Measurements from ENCODE around the gene TMEM134. TPM values are rescaled to one million over a fixed set of nuclear protein-coding genes. Genes with fewer than 3 reads are reported as not detected.

Gene TMEM134
- polyA plus RNA-seq, 1 donor = 63.0 TPM

DNA sequence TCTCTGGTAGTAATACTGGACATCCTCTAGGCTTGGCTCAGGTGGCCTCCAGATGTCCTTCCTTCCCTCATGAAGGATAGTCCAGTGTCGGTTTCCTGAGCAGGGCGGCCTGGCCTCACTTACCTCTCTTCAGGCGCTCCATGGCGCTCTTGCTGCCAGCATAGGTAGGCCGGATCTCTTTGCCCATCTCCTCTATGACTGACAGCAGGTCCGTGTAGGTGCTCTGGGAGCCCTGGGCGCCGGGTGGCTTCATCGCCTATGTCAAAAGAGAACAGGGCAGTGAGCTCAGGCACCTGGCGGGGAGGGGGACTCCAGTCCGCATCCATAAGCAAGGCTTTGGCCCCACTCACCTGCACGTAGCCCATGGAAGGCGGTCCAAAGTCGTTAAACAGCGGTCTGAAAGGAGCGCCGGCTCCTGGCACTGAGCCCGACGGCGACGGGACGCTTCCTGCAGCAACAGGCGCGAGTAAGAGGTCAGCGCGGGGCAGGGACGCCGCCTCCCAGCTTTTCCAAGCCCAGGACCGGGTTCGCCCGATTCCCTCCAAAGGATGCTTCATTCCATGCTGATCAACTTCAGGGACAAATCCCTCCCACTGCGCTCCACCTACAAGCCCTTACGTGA is 38.3 kb upstream of the TMEM134 start:
- WGBS (ENCODE audit: insufficient coverage, low lambda C conversion rate) = no CpG with 5 or more reads among the region's 33 CpGs
- peak; percentile 25 to 68 for DNase-seq
- H3K27ac ChIP-seq (ENCODE audit: low read length) = peak overlapping the region; percentile 94
- H3K36me3 ChIP-seq (ENCODE audit: control insufficient read depth, insufficient read depth, low read length) = peaks cover 10% of the 10 kb centered on the region
- no peaks in the 10 kb centered on the region for H3K9me3 ChIP-seq (ENCODE audit: control insufficient read depth, low read depth, low read length)
- peaks cover 3% of the 10 kb centered on the region for H3K27me3 ChIP-seq (ENCODE audit: control insufficient read depth, insufficient read depth, low read length)
- H3K4me1 ChIP-seq (ENCODE audit: control insufficient read depth, insufficient read depth, low read length) = peaks cover 57% of the 10 kb centered on the region
- H3K4me3 ChIP-seq (ENCODE audit: low read length) = peak overlapping the region; percentile 70

DNA sequence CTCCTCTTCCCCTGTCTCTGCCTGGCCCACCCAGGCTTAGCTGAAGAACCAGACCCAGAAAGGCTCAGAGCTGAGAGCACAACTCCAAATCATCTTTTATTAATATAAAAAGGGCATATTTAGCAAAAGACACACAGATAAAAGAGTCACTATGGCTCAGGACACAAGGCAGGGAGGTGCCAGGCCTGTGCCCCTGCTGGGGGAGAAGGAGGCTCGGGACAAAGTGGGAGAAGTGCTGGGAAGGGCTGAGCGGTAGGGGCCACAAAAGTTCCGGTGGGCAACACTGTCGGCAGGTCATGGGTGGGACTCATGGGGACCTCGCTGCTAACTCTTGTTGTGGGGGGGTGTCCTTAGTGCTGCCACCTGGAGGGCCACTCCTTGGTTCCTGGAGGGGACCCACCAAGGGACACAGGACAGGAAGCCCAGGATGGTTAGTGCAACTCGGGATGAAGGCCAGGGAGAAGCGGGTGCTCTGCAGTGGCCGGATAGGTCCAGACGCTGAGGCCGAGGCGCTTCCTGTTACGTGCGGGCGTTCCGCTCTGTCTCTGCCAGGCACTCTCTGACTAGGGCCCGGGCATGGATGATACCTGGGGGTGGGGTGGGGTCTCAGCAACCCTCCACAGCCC is 37.5 kb upstream of the TMEM134 start:
- H3K27ac ChIP-seq (ENCODE audit: low read length) = peak overlapping the region; percentile 94
- no peaks in the 10 kb centered on the region for H3K9me3 ChIP-seq (ENCODE audit: control insufficient read depth, low read depth, low read length)
- H3K36me3 ChIP-seq (ENCODE audit: control insufficient read depth, insufficient read depth, low read length) = peaks cover 18% of the 10 kb centered on the region
- peaks cover 3% of the 10 kb centered on the region for H3K27me3 ChIP-seq (ENCODE audit: control insufficient read depth, insufficient read depth, low read length)
- peaks cover 57% of the 10 kb centered on the region for H3K4me1 ChIP-seq (ENCODE audit: control insufficient read depth, insufficient read depth, low read length)
- no CpG with 5 or more reads among the region's 16 CpGs for WGBS (ENCODE audit: insufficient coverage, low lambda C conversion rate)
- peak overlapping the region; percentile 70 for H3K4me3 ChIP-seq (ENCODE audit: low read length)
- no peak for DNase-seq

DNA sequence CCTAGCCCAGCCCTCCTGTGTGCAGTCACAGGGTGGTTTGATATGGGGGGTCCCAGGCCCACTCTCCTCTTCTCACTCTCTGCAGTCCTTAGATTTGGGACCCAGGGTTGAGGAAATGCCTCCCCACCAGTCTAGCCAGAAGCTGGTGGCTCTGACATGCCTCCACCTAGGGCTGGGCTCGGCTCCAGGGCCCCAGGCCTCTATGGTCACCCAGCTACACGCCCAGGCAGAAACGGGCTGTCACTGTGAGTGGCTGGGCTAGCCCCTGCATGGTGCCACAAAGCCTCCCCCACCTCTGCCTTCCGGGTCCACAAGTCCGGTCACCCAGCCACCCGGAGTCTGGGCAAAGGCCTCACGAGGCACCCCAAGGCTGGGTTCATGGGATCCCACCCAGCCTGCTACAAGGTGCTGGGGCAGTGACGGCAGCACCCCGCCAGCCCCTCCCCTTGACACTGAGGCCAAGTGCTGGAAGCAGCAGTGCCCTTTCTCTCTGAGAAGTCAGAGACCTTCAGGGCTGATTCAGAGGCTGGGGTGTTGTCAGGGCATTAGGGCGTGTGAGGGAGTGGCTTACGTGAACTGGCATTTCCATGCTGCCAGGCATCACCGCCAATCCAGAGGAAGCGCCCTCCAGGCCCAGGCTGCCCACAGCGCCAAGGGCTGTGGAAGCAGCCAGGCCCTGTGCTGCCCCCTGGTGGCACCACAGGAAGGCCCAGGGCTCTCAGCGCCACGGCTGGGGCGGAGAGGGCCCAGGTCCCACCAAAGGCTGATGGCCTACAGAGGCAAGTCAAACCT is 36.8 kb upstream of the TMEM134 start:
- Histone ChIP-seq H3K4me1 (ENCODE audit: control insufficient read depth, insufficient read depth, low read length) (peaks cover 53% of the 10 kb centered on the region), H3K9me3 (ENCODE audit: control insufficient read depth, low read depth, low read length) (no peaks in the 10 kb centered on the region), H3K27ac (ENCODE audit: low read length) (peak overlapping the region; percentile 94), H3K36me3 (ENCODE audit: control insufficient read depth, insufficient read depth, low read length) (peaks cover 23% of the 10 kb centered on the region), H3K27me3 (ENCODE audit: control insufficient read depth, insufficient read depth, low read length) (peaks cover 3% of the 10 kb centered on the region), H3K4me3 (ENCODE audit: low read length) (peak overlapping the region; percentile 70)
- DNase-seq = peak; percentile 95 to 98
- no CpG with 5 or more reads among the region's 17 CpGs for WGBS (ENCODE audit: insufficient coverage, low lambda C conversion rate)

DNA sequence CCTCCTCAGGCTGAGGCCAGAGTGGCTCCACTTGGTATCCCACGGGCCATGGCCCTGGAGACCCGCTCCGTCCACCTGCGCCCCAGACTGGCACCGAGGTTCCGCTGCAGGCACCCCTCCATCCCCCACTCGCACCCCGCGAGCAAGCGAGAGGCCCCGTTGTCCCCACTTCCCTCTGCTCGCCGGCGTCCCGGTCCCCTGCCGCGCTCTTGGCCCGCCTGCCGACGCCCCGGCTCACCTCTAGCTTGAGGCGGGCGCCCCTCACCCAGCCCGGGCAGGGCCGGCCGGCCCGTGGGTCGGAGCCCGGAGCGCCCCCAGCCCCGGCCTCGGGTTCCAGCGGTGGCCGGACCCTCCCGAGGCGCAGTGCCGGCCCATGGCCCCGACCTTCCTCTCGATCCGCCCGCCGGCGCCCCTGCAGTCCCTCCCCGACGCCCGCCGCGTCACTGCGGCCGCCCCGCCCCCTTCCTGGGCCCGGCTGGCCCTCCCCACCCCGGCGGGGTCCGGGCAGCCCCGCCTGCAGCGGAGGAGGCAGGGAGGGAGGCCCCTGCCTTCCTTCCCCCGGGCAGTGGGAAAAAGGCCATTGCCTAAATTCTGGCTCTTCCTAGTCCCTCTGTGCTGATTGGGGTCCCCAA is 36.0 kb upstream of the TMEM134 start, which contains the start of gene PITPNM1:
PITPNM1 (minus strand) TSS at position 414 of the 632 bp plus-strand sequence. CDS start 1,183 bp downstream, outside the sequence.
- H3K4me3 ChIP-seq (ENCODE audit: low read length) = peak within 1 kb of the TSS; percentile 84
- H3K27me3 ChIP-seq (ENCODE audit: control insufficient read depth, insufficient read depth, low read length) = peaks cover 3% of the 10 kb centered on the region
- H3K9me3 ChIP-seq (ENCODE audit: control insufficient read depth, low read depth, low read length) = no peaks in the 10 kb centered on the region
- DNase-seq = peak; percentile 53 to 82
- peaks cover 28% of the 10 kb centered on the region for H3K36me3 ChIP-seq (ENCODE audit: control insufficient read depth, insufficient read depth, low read length)
- peak within 1 kb of the TSS; percentile 94 for H3K27ac ChIP-seq (ENCODE audit: low read length)
- H3K4me1 ChIP-seq (ENCODE audit: control insufficient read depth, insufficient read depth, low read length) = peaks cover 48% of the 10 kb centered on the region
- WGBS (ENCODE audit: insufficient coverage, low lambda C conversion rate) = no CpG with 5 or more reads among the region's 58 CpGs

DNA sequence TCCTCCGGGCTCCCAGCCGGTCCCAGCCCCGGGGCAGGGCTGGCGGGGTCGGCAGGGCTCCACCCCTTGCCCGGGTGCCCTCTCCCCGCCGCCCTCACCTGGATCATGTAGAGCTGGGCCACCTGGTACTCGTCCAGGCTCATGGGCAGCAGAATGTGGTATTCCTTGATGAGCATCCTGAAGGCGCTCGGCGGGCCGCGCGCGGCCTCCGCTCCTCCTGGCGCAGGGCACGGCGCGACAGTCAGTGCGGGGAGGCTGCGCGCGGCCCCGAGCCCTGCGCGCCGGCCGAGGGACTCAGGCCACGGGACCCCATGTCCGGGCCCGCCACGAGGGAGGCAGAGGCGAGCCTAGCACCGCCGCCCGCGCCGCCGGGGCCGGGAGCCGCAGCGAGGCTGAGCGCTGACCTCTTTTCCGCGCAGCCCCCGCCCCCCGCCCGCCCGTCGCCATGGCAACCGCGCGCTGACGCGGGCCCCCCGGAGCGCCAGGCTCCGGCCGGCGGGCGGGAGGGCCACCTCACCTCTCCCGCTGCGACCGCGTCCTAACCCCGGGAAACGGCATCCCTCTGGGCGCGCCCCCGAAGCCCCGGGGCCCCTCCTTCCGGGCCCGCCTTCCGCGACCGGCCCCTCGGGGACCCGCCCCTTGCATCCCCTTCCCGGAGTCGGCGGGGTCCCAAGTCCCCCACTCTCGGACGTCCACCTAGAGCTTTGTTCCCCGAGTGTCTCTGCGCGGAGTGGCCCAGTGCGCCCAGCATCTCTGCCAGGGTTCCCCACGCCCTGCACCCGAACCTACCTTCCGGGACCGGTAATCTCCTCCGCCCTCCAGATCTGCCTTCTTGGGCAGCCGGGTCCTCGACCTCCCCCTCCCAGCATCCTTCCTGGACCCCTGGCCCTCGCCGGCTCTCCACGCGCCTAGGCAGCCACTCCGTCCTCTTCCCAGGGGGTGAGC is 35.2 kb upstream of the TMEM134 start:
- Histone ChIP-seq H3K27me3 (ENCODE audit: control insufficient read depth, insufficient read depth, low read length) (peaks cover 3% of the 10 kb centered on the region), H3K27ac (ENCODE audit: low read length) (peak overlapping the region; percentile 88), H3K4me1 (ENCODE audit: control insufficient read depth, insufficient read depth, low read length) (peaks cover 40% of the 10 kb centered on the region), H3K9me3 (ENCODE audit: control insufficient read depth, low read depth, low read length) (no peaks in the 10 kb centered on the region), H3K4me3 (ENCODE audit: low read length) (peak overlapping the region; percentile 84), H3K36me3 (ENCODE audit: control insufficient read depth, insufficient read depth, low read length) (peaks cover 34% of the 10 kb centered on the region)
- no CpG with 5 or more reads among the region's 101 CpGs for WGBS (ENCODE audit: insufficient coverage, low lambda C conversion rate)
- DNase-seq = peak in 1 of 2 donors; percentile 51

DNA sequence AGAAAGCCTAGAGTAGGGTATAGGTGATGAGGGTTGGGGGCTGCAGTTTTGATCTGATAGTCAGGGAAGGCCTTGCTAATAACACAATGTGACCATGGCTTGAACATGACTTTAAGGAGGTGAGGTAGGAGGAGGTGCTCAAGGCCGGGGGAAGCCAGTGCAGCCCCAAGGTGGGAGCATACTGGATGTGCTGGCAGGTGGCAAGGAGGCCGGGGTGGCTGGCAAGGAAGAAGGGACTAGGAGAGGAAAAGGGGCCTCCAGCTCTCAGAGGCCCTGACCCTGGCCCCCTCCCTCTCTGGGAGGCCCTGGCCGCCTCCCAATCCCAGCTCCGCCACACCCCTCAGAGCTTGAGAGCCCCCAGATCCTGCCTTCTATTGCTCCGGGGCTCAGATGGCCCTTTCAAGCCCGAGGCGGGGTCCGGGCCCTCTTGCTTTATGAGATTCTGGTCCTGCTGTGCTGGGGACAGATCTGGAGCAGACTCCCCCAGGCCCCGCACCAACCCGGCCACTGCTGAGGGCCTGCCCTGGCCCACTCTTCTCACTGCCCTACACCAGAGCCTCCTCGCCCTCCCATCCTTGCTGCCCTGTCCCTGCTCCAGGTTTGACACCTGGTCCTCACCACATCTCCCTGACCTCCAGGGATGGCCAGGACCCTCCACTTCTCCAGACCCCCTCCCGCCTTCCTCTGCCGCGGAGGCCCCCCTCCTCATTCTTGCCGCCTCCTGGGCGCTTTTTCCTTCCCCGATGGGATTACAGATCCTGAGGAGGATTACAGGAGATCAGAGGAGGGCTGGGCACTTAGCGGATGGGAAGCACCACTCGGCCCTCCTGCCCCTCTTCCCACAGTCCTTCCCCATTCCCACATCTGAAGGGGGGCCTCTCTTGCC is 34.3 kb upstream of the TMEM134 start:
- no peak for DNase-seq
- H3K27ac ChIP-seq (ENCODE audit: low read length) = no peak overlapping the region
- H3K4me3 ChIP-seq (ENCODE audit: low read length) = peak overlapping the region; percentile 41
- peaks cover 34% of the 10 kb centered on the region for H3K4me1 ChIP-seq (ENCODE audit: control insufficient read depth, insufficient read depth, low read length)
- H3K9me3 ChIP-seq (ENCODE audit: control insufficient read depth, low read depth, low read length) = no peaks in the 10 kb centered on the region
- WGBS (ENCODE audit: insufficient coverage, low lambda C conversion rate) = no CpG with 5 or more reads among the region's 19 CpGs
- peaks cover 3% of the 10 kb centered on the region for H3K27me3 ChIP-seq (ENCODE audit: control insufficient read depth, insufficient read depth, low read length)
- peaks cover 43% of the 10 kb centered on the region for H3K36me3 ChIP-seq (ENCODE audit: control insufficient read depth, insufficient read depth, low read length)

DNA sequence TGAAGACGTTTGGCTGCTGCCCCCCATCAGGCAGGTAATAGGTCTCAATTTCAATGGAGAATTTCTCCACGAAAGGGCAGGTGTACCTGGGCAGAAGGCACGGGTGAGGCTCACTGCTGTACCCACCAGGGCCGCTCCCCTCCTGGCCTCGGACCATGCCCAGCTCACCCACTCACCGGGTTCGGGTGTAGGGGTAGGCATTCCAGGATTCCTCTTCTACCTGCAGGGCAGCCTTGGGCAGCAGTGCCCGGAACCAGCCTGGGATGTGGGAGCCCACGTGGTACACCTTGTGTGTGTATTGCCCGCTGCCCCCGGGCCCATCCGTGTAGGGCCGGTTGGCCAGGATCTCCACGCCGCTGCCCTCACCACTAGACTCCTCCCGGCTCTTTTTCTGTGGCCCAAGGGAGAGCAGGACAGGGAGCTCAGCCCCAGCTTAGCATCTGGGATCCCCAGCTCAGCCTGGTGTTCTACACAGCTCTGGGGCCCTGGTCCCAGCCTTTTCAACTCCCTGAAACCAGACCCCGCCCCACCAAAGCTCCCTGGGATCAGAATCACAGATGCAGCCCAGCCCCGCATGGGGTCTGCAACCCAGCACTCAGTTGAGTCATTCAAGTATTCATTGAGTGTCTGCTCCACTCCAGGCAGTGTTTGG is 33.4 kb upstream of the TMEM134 start:
- no peaks in the 10 kb centered on the region for H3K9me3 ChIP-seq (ENCODE audit: control insufficient read depth, low read depth, low read length)
- H3K27ac ChIP-seq (ENCODE audit: low read length) = no peak overlapping the region
- peaks cover 31% of the 10 kb centered on the region for H3K4me1 ChIP-seq (ENCODE audit: control insufficient read depth, insufficient read depth, low read length)
- 100% methylated on average over 1 of the region's 18 CpGs for WGBS (ENCODE audit: insufficient coverage, low lambda C conversion rate)
- DNase-seq = no peak
- H3K36me3 ChIP-seq (ENCODE audit: control insufficient read depth, insufficient read depth, low read length) = peaks cover 52% of the 10 kb centered on the region
- H3K4me3 ChIP-seq (ENCODE audit: low read length) = no peak overlapping the region
- peaks cover 3% of the 10 kb centered on the region for H3K27me3 ChIP-seq (ENCODE audit: control insufficient read depth, insufficient read depth, low read length)

DNA sequence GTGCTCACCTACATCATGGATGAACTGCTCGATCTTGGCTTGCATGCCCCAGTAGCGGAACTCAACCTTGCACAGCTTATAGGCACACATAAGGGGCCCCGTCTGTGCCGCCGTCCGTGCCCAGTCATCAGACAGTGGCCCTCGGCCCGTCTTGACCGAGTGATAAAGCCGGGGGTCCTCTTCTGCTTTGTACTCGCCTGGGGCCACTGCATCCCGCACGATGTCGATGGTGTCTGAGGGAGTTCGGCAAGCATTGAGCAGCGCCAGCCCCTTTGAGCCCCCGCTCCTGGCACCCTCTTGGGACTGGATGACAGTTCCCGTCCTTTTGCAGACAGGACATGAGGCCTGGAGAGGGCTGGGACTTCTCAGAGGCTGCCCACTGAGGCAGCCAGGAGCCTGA is 32.8 kb upstream of the TMEM134 start:
- H3K4me3 ChIP-seq (ENCODE audit: low read length) = no peak overlapping the region
- whole genome bisulfite sequencing (ENCODE audit: insufficient coverage, low lambda C conversion rate) = no CpG with 5 or more reads among the region's 18 CpGs

More for the DNA sequence above, 32.8 kb upstream of the TMEM134 start:
- Histone ChIP-seq H3K27me3 (ENCODE audit: control insufficient read depth, insufficient read depth, low read length) (peaks cover 3% of the 10 kb centered on the region), H3K27ac (ENCODE audit: low read length) (no peak overlapping the region), H3K4me1 (ENCODE audit: control insufficient read depth, insufficient read depth, low read length) (peaks cover 25% of the 10 kb centered on the region), H3K9me3 (ENCODE audit: control insufficient read depth, low read depth, low read length) (no peaks in the 10 kb centered on the region), H3K36me3 (ENCODE audit: control insufficient read depth, insufficient read depth, low read length) (peaks cover 52% of the 10 kb centered on the region)
- DNase-seq = no peak

Measured in large intestine (tissue), 3 donors.